ENCODE results near the gene CPA3.
A peak's percentile ranks its signal among the peaks of the same experiment; 100 is the strongest.

Gene CPA3

GRCh38 chr3:148916132-148916531 is 51.0 kb downstream of the CPA3 start:
- DNase-seq (ENCODE audit: low spot score) = no peak

DNA sequence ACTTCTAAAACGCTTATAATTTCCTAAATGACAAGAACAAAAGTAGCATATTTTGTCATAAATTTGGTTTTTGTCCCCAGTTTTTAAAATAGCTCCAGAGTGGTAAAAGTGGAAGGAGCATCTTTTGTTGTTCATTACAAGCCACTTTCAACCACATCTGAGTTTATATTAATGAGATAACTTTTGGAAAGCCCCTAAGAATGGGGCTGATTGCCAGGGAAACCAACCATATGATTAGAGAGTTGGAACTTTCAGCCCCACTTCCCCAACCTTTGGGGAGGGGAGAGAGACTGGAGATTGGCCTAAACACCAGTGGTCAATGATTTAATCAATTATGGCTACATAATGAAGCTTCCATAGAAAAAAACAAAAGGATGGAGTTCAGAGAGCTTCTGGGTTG is 57.4 kb downstream of the CPA3 start:
- DNase-seq (ENCODE audit: low spot score) = no peak

DNA sequence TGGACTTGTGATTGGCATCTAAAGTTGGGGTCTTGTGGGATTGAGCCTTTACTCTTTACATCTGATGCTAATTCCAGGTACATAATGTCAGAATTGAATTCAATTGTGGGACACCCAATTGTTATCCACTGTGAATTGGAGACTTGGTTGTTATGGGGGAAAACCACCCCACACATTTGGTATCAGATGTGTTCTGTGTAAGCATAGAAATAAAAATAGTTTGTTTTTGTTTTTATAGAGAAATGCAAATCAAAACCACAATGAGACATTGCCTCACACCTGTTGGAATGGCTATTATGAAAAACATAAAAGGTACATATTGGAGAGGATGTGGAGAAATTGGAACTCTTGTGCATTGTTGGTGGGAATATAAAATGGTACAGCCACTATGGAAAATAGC is 58.5 kb downstream of the CPA3 start:
- DNase-seq (ENCODE audit: low spot score) = no peak

DNA sequence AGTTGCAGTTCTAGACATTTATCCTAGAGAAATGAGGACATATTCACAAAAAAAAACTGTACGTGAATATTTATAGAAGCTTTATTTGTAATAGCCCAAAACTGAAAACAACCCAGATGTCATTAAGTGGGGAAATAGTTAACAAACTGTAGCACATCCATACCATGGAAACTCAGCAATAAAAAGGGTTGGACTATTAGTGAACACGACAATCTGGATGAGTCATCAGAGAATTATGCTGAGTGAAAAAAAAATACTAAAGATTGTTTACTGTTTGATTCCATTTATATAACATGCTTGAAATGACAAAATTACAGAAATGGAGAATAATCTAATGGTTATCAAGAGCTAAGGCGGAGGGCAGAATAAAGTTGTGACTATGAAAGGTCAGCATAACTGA is 59.5 kb downstream of the CPA3 start:
- no peak for DNase-seq (ENCODE audit: low spot score)

GRCh38 chr3:148925845-148926244 is 60.7 kb downstream of the CPA3 start:
- no peak for DNase-seq (ENCODE audit: low spot score)

GRCh38 chr3:148930752-148931151 is 65.7 kb downstream of the CPA3 start:
- DNase-seq (ENCODE audit: low spot score) = no peak

- no peak for DNase-seq (ENCODE audit: low spot score)
Measured at GRCh38 chr3:148931574-148931973, 66.5 kb downstream of the CPA3 start.

DNA sequence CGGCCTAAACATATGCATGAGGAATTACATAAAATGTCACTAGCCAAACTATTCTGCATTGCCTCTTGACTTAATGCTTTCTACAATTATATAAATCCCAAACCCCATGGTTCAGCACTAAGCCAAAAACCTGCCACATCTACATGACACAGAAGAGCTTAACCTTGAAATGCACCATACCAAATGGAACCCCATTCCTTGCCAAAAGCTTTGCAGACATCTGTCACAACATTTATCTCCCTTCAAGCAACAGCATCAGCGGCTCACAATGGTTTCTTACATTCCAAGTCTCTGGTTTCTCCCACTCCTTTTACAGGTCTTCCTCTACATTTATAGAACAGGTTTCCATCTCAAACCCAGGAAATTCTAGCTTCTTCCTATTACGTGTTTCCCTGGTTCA is 67.9 kb downstream of the CPA3 start:
- no peak for DNase-seq (ENCODE audit: low spot score)

GRCh38 chr3:148937467-148938255 is 72.6 kb downstream of the CPA3 start:
- DNase-seq (ENCODE audit: low spot score) = no peak

- no peak for DNase-seq (ENCODE audit: low spot score)
Measured at GRCh38 chr3:148938306-148938705, 73.2 kb downstream of the CPA3 start.

DNA sequence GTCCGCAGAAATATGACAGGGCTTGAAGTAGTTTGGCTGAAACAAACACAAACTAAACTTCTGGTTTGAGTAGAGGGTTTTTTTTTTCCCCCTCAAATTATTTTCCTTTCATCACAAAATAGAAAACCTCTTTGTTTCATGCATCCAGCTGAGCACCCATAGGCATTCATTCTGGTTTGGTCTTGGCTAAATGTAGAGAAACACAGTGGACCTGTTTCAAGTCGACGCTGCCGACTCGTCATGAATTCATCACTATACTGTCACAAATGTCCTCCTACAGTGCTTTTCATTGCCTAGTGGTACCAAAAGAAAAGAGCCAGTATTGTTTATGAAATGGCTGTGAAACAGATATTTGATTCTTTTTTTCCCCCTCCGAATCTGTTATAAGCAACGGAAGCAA is 73.8 kb downstream of the CPA3 start:
- DNase-seq (ENCODE audit: low spot score) = peak; percentile 77

DNA sequence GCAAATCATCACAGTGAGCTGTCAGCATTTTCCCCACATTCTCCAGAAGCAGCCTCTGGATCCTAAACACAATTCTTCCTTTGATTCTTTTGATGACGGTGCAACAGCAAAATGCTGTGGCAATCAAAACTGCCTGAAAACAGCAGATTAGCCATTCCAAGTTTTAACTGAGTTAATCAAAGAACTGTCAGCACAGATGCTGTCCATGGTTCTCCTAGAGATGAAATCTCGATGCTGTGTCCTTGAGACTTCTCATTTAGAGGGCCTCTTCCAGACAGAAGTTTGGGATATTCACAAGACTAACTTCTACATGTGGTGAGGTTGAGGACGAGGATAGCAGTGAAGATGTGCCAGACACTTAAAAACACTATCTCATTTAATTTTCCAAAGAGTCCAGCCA is 75.9 kb downstream of the CPA3 start:
- no peak for DNase-seq (ENCODE audit: low spot score)

GRCh38 chr3:148943506-148944205 is 78.6 kb downstream of the CPA3 start:
- DNase-seq (ENCODE audit: low spot score) = peak; percentile 87

DNA sequence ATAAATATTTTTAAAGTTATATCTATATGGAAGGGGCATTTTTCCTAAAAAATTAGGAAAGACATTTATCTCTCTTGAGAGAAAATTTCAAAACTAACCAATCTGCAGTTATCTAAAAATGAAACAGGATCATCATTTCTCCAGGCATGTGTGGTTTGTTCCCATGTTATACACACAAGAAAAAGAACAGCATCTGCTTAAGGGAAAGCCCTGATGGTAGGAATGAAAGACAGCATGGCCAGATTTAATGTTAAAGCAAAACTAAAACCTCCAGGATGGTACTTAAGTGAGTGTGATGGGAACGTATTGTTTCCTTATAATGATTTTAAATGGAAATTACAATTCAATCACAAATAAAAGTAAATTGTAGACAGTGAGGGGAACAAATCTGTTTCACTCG is 80.0 kb downstream of the CPA3 start:
- no peak for DNase-seq (ENCODE audit: low spot score)

All from globus pallidus (tissue), 1 donor.